Measurements from ENCODE around the gene THAP8.

The THAP8 gene

DNA sequence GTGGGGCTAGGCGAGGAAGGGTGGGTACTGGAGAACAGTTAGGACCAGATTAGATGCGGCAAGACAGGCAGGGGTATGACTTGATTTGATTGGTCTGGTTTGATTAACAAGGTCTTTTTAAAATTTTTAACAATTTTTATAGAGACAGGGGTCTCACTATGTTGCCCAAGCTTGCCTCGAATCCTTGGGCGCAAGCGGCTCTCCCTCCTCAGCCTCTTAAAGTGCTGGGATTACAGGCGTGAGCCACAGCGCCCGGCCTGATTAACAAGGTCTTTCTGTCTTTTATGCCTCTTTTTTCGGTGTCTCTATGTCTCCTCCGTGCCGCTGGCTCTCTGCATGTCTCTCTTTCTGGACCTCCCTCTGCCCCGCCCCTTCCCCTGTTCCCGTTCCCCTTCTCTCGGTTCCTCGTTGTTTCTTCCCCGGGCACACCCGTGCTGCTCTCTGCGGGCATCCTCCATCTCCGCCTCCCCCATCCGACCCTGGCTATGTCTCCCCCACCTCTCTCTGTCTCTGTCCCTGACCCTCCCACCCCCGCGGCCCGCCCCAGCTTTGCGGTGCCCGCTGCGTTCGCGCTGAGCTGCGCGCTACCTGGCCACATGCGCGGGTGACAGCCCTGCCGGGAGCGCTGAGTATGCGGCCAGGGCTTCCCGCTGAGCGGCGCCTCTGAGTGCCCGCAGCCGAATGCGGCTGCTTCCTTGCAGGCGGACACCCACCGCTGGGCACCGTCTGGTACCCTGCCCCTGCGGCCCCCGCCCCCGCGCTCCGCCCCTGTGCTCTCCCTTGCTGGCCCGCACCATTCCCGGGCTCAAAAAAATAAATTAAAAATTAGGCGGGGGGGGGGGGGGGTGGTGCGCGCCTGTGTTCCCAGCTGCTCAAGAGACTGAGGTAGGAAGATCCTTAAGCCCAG is 67.2 kb downstream of the THAP8 start:
- Histone ChIP-seq H3K4me1 (ENCODE audit: control insufficient read depth in 1 of 2, insufficient read depth in 2 of 2, low read length in 2 of 2) (no peaks in the 10 kb centered on the region), H3K4me3 (ENCODE audit: low read depth in 1 of 2, low read length in 2 of 2) (peak overlapping the region; percentile 8 to 28), H3K27me3 (ENCODE audit: control insufficient read depth in 1 of 2, insufficient read depth in 2 of 2, low read length in 2 of 2) (peaks cover 17 to 20% of the 10 kb centered on the region in 2 donors), H3K9ac (ENCODE audit: low read depth in 1 of 2, low read length in 2 of 2) (no peak overlapping the region), H3K36me3 (ENCODE audit: control insufficient read depth in 1 of 2, insufficient read depth in 2 of 2, low read length in 2 of 2) (no peaks in the 10 kb centered on the region), H3K9me3 (ENCODE audit: control insufficient read depth in 1 of 2, low read length in 2 of 2) (no peaks in the 10 kb centered on the region), H3K27ac (ENCODE audit: low read depth, low read length) (no peak overlapping the region)

DNA sequence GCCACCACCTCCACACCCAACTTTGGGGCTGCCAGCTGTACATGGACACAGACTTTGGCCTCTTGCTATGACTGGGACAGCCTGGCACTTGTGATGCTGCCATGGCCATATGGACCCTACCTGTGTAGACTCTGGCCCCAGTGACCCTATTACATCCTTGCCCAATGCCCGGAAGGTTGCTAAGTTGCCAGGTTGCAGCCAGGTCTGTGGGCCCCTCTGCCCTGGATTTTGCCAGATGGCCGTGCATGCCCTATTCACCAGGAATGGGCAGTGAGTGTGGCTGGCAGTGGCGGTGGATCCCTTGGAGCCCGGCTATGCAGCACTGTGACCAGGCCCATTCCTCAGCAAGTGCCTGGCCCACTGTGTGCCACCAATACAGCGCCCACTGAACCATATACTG is 68.0 kb downstream of the THAP8 start:
- H3K4me1 ChIP-seq (ENCODE audit: control insufficient read depth in 1 of 2, insufficient read depth in 2 of 2, low read length in 2 of 2): no peaks in the 10 kb centered on the region
- peaks cover 17 to 20% of the 10 kb centered on the region in 2 donors for H3K27me3 ChIP-seq (ENCODE audit: control insufficient read depth in 1 of 2, insufficient read depth in 2 of 2, low read length in 2 of 2)
- no peak overlapping the region for H3K4me3 ChIP-seq (ENCODE audit: low read depth in 1 of 2, low read length in 2 of 2)
- H3K27ac ChIP-seq (ENCODE audit: low read depth, low read length): no peak overlapping the region
- H3K9me3 ChIP-seq (ENCODE audit: control insufficient read depth in 1 of 2, low read length in 2 of 2): no peaks in the 10 kb centered on the region
- no peak overlapping the region for H3K9ac ChIP-seq (ENCODE audit: low read depth in 1 of 2, low read length in 2 of 2)
- no peaks in the 10 kb centered on the region for H3K36me3 ChIP-seq (ENCODE audit: control insufficient read depth in 1 of 2, insufficient read depth in 2 of 2, low read length in 2 of 2)
